Measurements from ENCODE around the gene PIP5KL1.

Gene PIP5KL1

GRCh38 chr9:127944586-127945218, 14.1 kb upstream of the PIP5KL1 start:
- no peak overlapping the region for H3K9ac ChIP-seq (ENCODE audit: low read length)
- H3K4me1 ChIP-seq (ENCODE audit: low read length): peaks cover 22% of the 10 kb centered on the region
- no peak overlapping the region for H3K27ac ChIP-seq (ENCODE audit: low read length)
- H3K79me2 ChIP-seq (ENCODE audit: low read length): no peaks in the 10 kb centered on the region
- no peak for TF ChIP-seq CTCF (IDR thresholded peaks at IDR 0.05; ENCODE audit: low read depth, low read length)
- TF ChIP-seq EZH2phosphoT487 (IDR thresholded peaks at IDR 0.05; ENCODE audit: low read depth): no peak
- no peak overlapping the region for H3K4me3 ChIP-seq (ENCODE audit: low read length)
- peaks cover 10% of the 10 kb centered on the region for H3K36me3 ChIP-seq (replicated peaks; ENCODE audit: low read depth, low read length)
- H2AFZ ChIP-seq (ENCODE audit: low read depth, low read length): no peak overlapping the region
- H3K9me3 ChIP-seq (ENCODE audit: insufficient read depth, low read length): no peaks in the 10 kb centered on the region
- H3K27me3 ChIP-seq (ENCODE audit: low read depth, low read length): no peaks in the 10 kb centered on the region
- H3K4me2 ChIP-seq (ENCODE audit: low read length): no peak overlapping the region
- no peaks in the 10 kb centered on the region for H4K20me1 ChIP-seq (ENCODE audit: insufficient read depth, low read length)

- Histone ChIP-seq H3K4me2 (ENCODE audit: low read length) (peak overlapping the region; percentile 72), H3K9me3 (ENCODE audit: insufficient read depth, low read length) (no peaks in the 10 kb centered on the region), H3K79me2 (ENCODE audit: low read length) (no peaks in the 10 kb centered on the region), H3K4me1 (ENCODE audit: low read length) (peaks cover 16% of the 10 kb centered on the region), H3K27me3 (ENCODE audit: low read depth, low read length) (no peaks in the 10 kb centered on the region), H2AFZ (ENCODE audit: low read depth, low read length) (no peak overlapping the region), H3K4me3 (ENCODE audit: low read length) (peak overlapping the region; percentile 54), H3K27ac (ENCODE audit: low read length) (peak overlapping the region; percentile 61), H3K36me3 (replicated peaks; ENCODE audit: low read depth, low read length) (peaks cover 10% of the 10 kb centered on the region), H3K9ac (ENCODE audit: low read length) (peak overlapping the region; percentile 45; the same call in 1 of the 2 replicates), H4K20me1 (ENCODE audit: insufficient read depth, low read length) (no peaks in the 10 kb centered on the region)
- TF ChIP-seq EZH2phosphoT487 (IDR thresholded peaks at IDR 0.05; ENCODE audit: low read depth) (no peak), CTCF (IDR thresholded peaks at IDR 0.05; ENCODE audit: low read depth, low read length) (peak; percentile 91)
Observed at GRCh38 chr9:127943731-127944144, 13.2 kb upstream of the PIP5KL1 start.

- H3K79me2 ChIP-seq (ENCODE audit: low read length): no peaks in the 10 kb centered on the region
- peaks cover 10% of the 10 kb centered on the region for H3K36me3 ChIP-seq (replicated peaks; ENCODE audit: low read depth, low read length)
- H3K4me1 ChIP-seq (ENCODE audit: low read length): peaks cover 21% of the 10 kb centered on the region
- peak overlapping the region; percentile 72 for H3K4me2 ChIP-seq (ENCODE audit: low read length)
- no peaks in the 10 kb centered on the region for H4K20me1 ChIP-seq (ENCODE audit: insufficient read depth, low read length)
- H3K9me3 ChIP-seq (ENCODE audit: insufficient read depth, low read length): no peaks in the 10 kb centered on the region
- H3K9ac ChIP-seq (ENCODE audit: low read length): peak overlapping the region; percentile 45; the same call in 1 of the 2 replicates
- no peaks in the 10 kb centered on the region for H3K27me3 ChIP-seq (ENCODE audit: low read depth, low read length)
- H2AFZ ChIP-seq (ENCODE audit: low read depth, low read length): no peak overlapping the region
- TF ChIP-seq CTCF (IDR thresholded peaks at IDR 0.05; ENCODE audit: low read depth, low read length) (no peak; the same call in 1 of the 2 replicates), EZH2phosphoT487 (IDR thresholded peaks at IDR 0.05; ENCODE audit: low read depth) (no peak)
- H3K4me3 ChIP-seq (ENCODE audit: low read length): peak overlapping the region; percentile 54
- H3K27ac ChIP-seq (ENCODE audit: low read length): peak overlapping the region; percentile 61
Observed at GRCh38 chr9:127943011-127943662, 12.6 kb upstream of the PIP5KL1 start.

- Histone ChIP-seq H3K27ac (ENCODE audit: low read length) (no peak overlapping the region), H3K4me3 (ENCODE audit: low read length) (no peak overlapping the region), H3K79me2 (ENCODE audit: low read length) (peaks cover under 1% of the 10 kb centered on the region; the same call in 1 of the 2 replicates), H2AFZ (ENCODE audit: low read depth, low read length) (no peak overlapping the region), H3K4me2 (ENCODE audit: low read length) (no peak overlapping the region), H3K9ac (ENCODE audit: low read length) (no peak overlapping the region), H3K4me1 (ENCODE audit: low read length) (peaks cover 22% of the 10 kb centered on the region), H3K27me3 (ENCODE audit: low read depth, low read length) (no peaks in the 10 kb centered on the region), H3K36me3 (replicated peaks; ENCODE audit: low read depth, low read length) (peaks cover 10% of the 10 kb centered on the region), H4K20me1 (ENCODE audit: insufficient read depth, low read length) (no peaks in the 10 kb centered on the region), H3K9me3 (ENCODE audit: insufficient read depth, low read length) (no peaks in the 10 kb centered on the region)
- TF ChIP-seq CTCF (IDR thresholded peaks at IDR 0.05; ENCODE audit: low read depth, low read length): peak; percentile 91
- no peak for TF ChIP-seq EZH2phosphoT487 (IDR thresholded peaks at IDR 0.05; ENCODE audit: low read depth)
Observed at GRCh38 chr9:127942216-127943010, 11.8 kb upstream of the PIP5KL1 start.

Measured in OCI-LY3 (cell line).